Measurements from ENCODE around the gene ANLN. TPM values are rescaled to one million over a fixed set of nuclear protein-coding genes. Genes with fewer than 3 reads are reported as not detected.

The ANLN gene
- total RNA-seq, 1 donor from 2014 or later: 0.73 TPM

DNA sequence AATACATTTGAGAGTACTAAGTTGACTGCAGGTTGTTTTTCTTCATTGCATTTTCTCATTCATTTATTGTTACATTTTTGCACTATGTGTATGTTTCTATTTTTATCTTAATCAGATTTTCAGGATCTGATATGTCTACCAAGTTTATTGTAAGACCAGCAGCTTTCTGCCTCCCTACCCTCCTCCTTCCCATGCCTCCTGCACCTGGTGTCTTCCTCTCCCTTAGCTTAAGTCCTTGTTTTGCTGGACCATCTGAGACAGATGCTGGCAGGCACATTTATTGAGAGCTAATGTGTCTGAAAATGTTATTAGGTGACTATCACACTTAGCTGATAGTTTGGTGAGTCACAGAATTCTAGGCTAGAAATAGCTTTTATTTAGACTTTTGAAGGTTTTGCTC, 79.6 kb downstream of the ANLN start:
- DNase-seq: no peak
- TF ChIP-seq, protein P1, sequence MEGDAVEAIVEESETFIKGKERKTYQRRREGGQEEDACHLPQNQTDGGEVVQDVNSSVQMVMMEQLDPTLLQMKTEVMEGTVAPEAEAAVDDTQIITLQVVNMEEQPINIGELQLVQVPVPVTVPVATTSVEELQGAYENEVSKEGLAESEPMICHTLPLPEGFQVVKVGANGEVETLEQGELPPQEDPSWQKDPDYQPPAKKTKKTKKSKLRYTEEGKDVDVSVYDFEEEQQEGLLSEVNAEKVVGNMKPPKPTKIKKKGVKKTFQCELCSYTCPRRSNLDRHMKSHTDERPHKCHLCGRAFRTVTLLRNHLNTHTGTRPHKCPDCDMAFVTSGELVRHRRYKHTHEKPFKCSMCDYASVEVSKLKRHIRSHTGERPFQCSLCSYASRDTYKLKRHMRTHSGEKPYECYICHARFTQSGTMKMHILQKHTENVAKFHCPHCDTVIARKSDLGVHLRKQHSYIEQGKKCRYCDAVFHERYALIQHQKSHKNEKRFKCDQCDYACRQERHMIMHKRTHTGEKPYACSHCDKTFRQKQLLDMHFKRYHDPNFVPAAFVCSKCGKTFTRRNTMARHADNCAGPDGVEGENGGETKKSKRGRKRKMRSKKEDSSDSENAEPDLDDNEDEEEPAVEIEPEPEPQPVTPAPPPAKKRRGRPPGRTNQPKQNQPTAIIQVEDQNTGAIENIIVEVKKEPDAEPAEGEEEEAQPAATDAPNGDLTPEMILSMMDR (IDR thresholded peaks at IDR 0.05): no peak
- ChIA-PET POLR2A (no interaction called here), CTCF (no interaction called here)
- Mint-ChIP-seq H3K36me3 (ENCODE audit: low read depth) (no peaks in the 10 kb centered on the region), H3K4me3 (no peak overlapping the region), H3K4me1 (no peaks in the 10 kb centered on the region), H3K9me3 (no peaks in the 10 kb centered on the region), H3K27me3 (peaks cover 10% of the 10 kb centered on the region), H3K27ac (no peak overlapping the region)
- no peak for ATAC-seq (ENCODE audit: low read depth)
- intact Hi-C loops (cut with micrococcal nuclease): no loop called here

DNA sequence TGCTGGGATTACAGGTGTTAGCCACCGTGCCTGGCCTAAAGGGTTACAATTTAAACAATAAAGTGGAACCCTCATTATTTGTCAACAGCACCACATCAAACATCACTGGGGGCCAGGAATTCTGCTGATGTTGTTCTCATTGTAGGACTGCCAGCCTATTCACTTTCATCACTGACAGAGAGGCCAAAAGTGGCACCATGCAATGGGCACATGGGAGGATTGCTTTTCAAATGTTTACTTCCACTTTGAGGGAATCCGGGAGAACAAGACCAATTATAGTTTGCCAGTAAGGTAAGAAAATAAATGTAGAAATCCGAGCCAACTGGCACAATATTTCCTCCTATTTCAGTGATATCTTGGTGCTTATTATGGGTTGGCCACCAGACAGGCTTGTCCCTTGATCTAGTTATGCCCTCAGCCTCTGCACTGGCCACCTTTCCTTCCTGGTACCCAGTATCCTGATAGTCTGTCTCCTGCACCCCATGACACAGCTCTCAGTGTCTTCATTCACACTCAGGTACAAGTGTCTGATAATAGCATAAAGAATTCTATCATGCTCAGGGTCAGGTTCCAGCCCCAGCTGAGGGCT, 82.6 kb downstream of the ANLN start:
- DNase-seq (no peak), ATAC-seq (ENCODE audit: low read depth) (no peak)
- intact Hi-C loops (cut with micrococcal nuclease): loop anchor here (10.0 kb wide), 1 partner anchor 1363 kb away; no protein-coding TSS in a partner anchor
- H3K36me3 Mint-ChIP-seq (ENCODE audit: low read depth): no peaks in the 10 kb centered on the region
- POLR2A ChIA-PET: no interaction called here
- H3K9me3 Mint-ChIP-seq: peaks cover 2% of the 10 kb centered on the region
- H3K4me3 Mint-ChIP-seq: no peak overlapping the region
- CTCF ChIA-PET: interaction anchor here (1.3 to 2.7 kb wide), 2 partner anchors 710 to 728 kb away, joined by 4 to 17 read pairs; no protein-coding TSS in a partner anchor
- no peaks in the 10 kb centered on the region for H3K4me1 Mint-ChIP-seq
- TF ChIP-seq, protein P1 (IDR thresholded peaks at IDR 0.05): no peak
- peaks cover 8% of the 10 kb centered on the region for H3K27me3 Mint-ChIP-seq
- H3K27ac Mint-ChIP-seq: no peak overlapping the region

DNA sequence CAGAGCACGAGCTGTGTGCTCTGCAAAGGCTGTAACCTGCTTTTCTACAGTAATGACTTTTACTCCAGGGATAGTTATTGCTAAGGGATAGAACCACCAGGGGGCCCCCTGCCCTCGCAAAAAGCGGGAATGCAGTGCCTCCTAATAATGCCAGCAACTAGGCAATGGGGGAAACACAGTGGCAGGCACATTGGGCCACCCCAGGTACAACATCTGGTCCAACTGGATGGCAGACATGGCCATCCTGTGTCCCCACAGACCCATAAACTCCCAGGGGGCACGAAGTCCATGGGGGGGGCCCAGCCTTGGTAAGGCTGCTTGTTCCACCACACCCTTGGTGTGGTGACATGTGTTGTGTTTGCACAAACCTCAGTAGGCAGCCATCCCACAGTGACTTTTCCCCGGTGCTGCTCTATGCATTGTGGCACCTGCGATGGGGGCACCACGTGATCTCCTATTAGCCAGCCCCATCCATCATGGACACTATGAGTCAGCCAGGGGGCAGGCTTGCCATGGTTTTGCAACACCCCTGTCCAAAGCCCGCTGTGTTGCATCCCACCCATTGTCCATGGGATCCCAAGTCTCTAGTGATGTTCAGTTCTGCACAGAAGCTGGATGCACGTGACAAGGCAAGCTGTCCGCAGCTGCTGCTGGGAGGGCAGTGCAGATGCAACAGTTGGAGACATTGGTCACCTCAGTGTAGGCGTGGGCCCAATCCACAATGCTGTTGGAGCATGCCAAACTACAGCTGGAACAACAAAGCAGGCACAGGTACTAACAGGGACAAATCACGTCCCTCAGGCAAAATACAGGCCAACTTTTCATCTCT, 84.0 kb downstream of the ANLN start:
- Mint-ChIP-seq H3K4me3 (no peak overlapping the region), H3K36me3 (ENCODE audit: low read depth) (no peaks in the 10 kb centered on the region), H3K27me3 (peaks cover 3% of the 10 kb centered on the region), H3K4me1 (no peaks in the 10 kb centered on the region), H3K27ac (no peak overlapping the region), H3K9me3 (peaks cover 2% of the 10 kb centered on the region)
- ChIA-PET POLR2A (no interaction called here), CTCF (interaction anchor here (1.0 to 2.7 kb wide), 3 partner anchors 14 to 727 kb away, joined by 3 to 17 read pairs (median 4); no protein-coding TSS in a partner anchor)
- DNase-seq (no peak), ATAC-seq (ENCODE audit: low read depth) (no peak)
- TF ChIP-seq, protein P1 (IDR thresholded peaks at IDR 0.05): no peak
- intact Hi-C loops (cut with micrococcal nuclease): loop anchor here (1.0 to 10.0 kb wide), 2 partner anchors 709 to 1361 kb away; no protein-coding TSS in a partner anchor

DNA sequence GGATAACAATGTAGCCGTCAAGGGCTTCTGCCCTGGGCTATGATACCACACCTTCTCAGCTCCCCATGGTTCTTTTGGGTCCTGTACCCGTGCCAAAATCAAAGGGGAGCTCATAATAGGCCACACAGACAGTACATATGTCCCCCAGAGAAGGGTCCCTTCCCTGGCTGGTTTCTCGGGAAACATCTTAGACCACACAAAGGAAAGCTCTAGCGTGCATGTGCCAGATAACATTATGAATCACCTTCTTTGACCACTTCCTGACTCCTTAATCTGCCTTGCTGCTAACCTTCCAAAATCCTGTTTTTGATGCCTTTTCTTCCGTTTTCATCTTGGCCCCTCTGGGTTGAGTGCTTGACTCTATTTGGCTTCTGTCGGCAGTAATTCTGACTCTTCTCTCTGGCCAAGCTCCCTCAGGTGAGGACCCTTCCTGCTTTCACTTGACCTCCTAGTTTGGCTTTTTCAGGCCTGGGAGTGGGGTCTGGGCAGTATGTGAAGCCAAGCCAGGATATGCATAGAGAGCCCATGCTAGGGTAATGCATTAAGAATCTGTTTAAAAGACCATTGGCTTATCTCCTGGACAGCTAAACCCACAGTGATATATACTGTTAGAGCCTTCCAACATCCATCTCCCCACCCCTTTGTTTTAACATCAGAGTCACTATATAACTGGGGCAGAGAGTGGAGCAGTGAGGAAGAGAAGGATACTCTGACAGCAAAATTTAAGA, 84.8 kb downstream of the ANLN start:
- peaks cover 7% of the 10 kb centered on the region for H3K9me3 Mint-ChIP-seq
- CTCF ChIA-PET: interaction anchor here (1.0 to 2.7 kb wide), 2 partner anchors 14 to 708 kb away, joined by 3 to 17 read pairs; no protein-coding TSS in a partner anchor
- H3K27ac Mint-ChIP-seq: no peak overlapping the region
- H3K36me3 Mint-ChIP-seq (ENCODE audit: low read depth): no peaks in the 10 kb centered on the region
- no peak overlapping the region for H3K4me3 Mint-ChIP-seq
- peaks cover 3% of the 10 kb centered on the region for H3K27me3 Mint-ChIP-seq
- TF ChIP-seq, protein P1 (IDR thresholded peaks at IDR 0.05): no peak
- POLR2A ChIA-PET: no interaction called here
- intact Hi-C loops (cut with micrococcal nuclease): loop anchor here (10.0 kb wide), 1 partner anchor 1360 kb away; no protein-coding TSS in a partner anchor
- ATAC-seq (ENCODE audit: low read depth) (no peak), DNase-seq (no peak)
- no peaks in the 10 kb centered on the region for H3K4me1 Mint-ChIP-seq

Data from activated B cell treated with CpG ODN at 0.5 μM for 24 hours (primary cell).